DOHH2 (cell line): Measurements from ENCODE around the gene HSD3B7.

Experiments
- H3F3A ChIP-seq: fragments of 200-600 bp; sonication (generic), shearing (Covaris generic); 2 replicates; pipeline ENCODE4 v1.6.0; 2016; ENCODE audit warnings: antibody characterized with exemption, mild to moderate bottlenecking; ENCODE audit not compliant: control insufficient read depth, insufficient read depth
- H3K27ac ChIP-seq: fragments of 200-600 bp; sonication (generic); 2 replicates; pipeline ENCODE4 v1.5.1; 2014; ENCODE audit warnings: low read depth, mild to moderate bottlenecking, low read length, moderate library complexity
- H3K27me3 ChIP-seq: fragments of 200-600 bp; sonication (generic); 2 replicates; pipeline ENCODE4 v1.6.1; 2014; ENCODE audit warnings: mild to moderate bottlenecking, low read length, mixed read lengths; ENCODE audit not compliant: control insufficient read depth
- H3K36me3 ChIP-seq: fragments of 200-600 bp; sonication (generic); 2 replicates; pipeline ENCODE4 v1.6.1; 2014; ENCODE audit warnings: mild to moderate bottlenecking, low read length, moderate library complexity, mixed read lengths; ENCODE audit not compliant: control insufficient read depth
- H3K4me1 ChIP-seq: fragments of 200-600 bp; sonication (generic); 2 replicates; pipeline ENCODE4 v1.6.1; 2014; ENCODE audit warnings: mild to moderate bottlenecking, low read length, mixed read lengths; ENCODE audit not compliant: control insufficient read depth
- H3K4me2 ChIP-seq: fragments of 200-600 bp; sonication (generic); 2 replicates; pipeline ENCODE4 v1.6.0; 2014; ENCODE audit warnings: mild to moderate bottlenecking, low read length, moderate library complexity
- H3K4me3 ChIP-seq: fragments of 200-600 bp; sonication (generic); 2 replicates; pipeline ENCODE4 v1.5.1; 2014; ENCODE audit warnings: mild to moderate bottlenecking, low read length, mixed read lengths
- H3K79me2 ChIP-seq: fragments of 200-600 bp; sonication (generic); 2 replicates; pipeline ENCODE4 v1.6.1; 2014; ENCODE audit warnings: mild to moderate bottlenecking, low read length, mixed read lengths; ENCODE audit not compliant: control insufficient read depth
- H3K9me2 ChIP-seq: fragments of 200-600 bp; sonication (generic); replicated peaks from 2 replicates; pipeline ENCODE4 v1.6.1; 2014; ENCODE audit warnings: mild to moderate bottlenecking, low read length, mixed read lengths; ENCODE audit not compliant: control insufficient read depth
- H3K9me3 ChIP-seq: fragments of 200-600 bp; sonication (generic); 2 replicates; pipeline ENCODE4 v1.6.1; 2014; ENCODE audit warnings: antibody characterized with exemption, low read length, mixed read lengths; ENCODE audit not compliant: control insufficient read depth, insufficient read depth
- H4K20me1 ChIP-seq: fragments of 200-600 bp; sonication (generic); 2 replicates; pipeline ENCODE4 v1.6.0; 2014; ENCODE audit warnings: low read depth, mild to moderate bottlenecking, antibody characterized with exemption, low read length, moderate library complexity; ENCODE audit not compliant: control insufficient read depth, insufficient read depth
- CTCF ChIP-seq: fragments of 200-600 bp; sonication (generic); IDR thresholded peaks from one replicate; pipeline ENCODE4 v1.5.1; 2014; ENCODE audit warnings: antibody characterized with exemption, mild to moderate bottlenecking, low read depth, low read length; ENCODE audit not compliant: poor library complexity, severe bottlenecking
- EZH2phosphoT487 ChIP-seq: fragments of 200-600 bp; sonication (generic); IDR thresholded peaks from 2 replicates; pipeline ENCODE4 v1.6.1; 2017; ENCODE audit warnings: borderline replicate concordance, mild to moderate bottlenecking, antibody characterized with exemption, low read length, moderate library complexity, mixed read lengths

HSD3B7 gene

GRCh38 chr16:31006086-31006385 lies 21.0 kb downstream of the HSD3B7 start:
- no peaks in the 10 kb centered on the region for H3F3A ChIP-seq
- H3K36me3 ChIP-seq: no peaks in the 10 kb centered on the region
- no peaks in the 10 kb centered on the region for H3K9me3 ChIP-seq
- no peaks in the 10 kb centered on the region for H4K20me1 ChIP-seq
- H3K79me2 ChIP-seq: no peaks in the 10 kb centered on the region
- H3K4me3 ChIP-seq: no peak overlapping the region
- H3K27me3 ChIP-seq: peaks cover 7% of the 10 kb centered on the region; the same call in 1 of the 2 replicates
- no peak overlapping the region for H3K4me2 ChIP-seq
- no peaks in the 10 kb centered on the region for H3K9me2 ChIP-seq
- H3K27ac ChIP-seq: no peak overlapping the region
- no peak for TF ChIP-seq CTCF
- no peak for TF ChIP-seq EZH2phosphoT487
- H3K4me1 ChIP-seq: no peaks in the 10 kb centered on the region

DNA sequence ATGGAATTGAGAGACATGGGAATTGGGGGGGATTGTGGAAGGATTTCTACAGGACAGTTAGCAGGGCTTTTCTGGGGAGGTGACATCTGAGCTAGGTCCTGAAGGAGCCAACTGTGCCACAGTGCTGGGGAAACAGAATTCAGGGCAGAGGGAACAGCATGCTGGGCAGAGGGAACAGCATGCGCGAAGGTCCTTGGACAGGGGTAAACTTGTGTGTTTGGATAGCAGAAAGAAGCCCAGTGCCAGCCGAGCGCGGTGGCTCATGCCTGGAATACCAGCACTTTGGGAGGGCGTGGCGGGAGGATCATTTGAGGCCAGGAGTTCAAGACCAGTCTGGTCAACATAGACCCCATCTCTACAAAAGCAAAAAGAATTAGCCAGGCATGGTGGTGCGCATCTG lies 21.6 kb downstream of the HSD3B7 start:
- H3K4me3 ChIP-seq: no peak overlapping the region
- no peaks in the 10 kb centered on the region for H3K4me1 ChIP-seq
- H4K20me1 ChIP-seq: no peaks in the 10 kb centered on the region
- H3K27ac ChIP-seq: no peak overlapping the region
- H3K79me2 ChIP-seq: no peaks in the 10 kb centered on the region
- no peaks in the 10 kb centered on the region for H3K9me2 ChIP-seq
- H3K9me3 ChIP-seq: no peaks in the 10 kb centered on the region
- no peaks in the 10 kb centered on the region for H3K36me3 ChIP-seq
- peaks cover 9% of the 10 kb centered on the region; the same call in 1 of the 2 replicates for H3K27me3 ChIP-seq
- H3F3A ChIP-seq: no peaks in the 10 kb centered on the region
- no peak for TF ChIP-seq CTCF
- no peak for TF ChIP-seq EZH2phosphoT487
- no peak overlapping the region for H3K4me2 ChIP-seq

- Histone ChIP-seq H3K27ac (no peak overlapping the region), H3K9me2 (no peaks in the 10 kb centered on the region), H3F3A (no peaks in the 10 kb centered on the region), H3K79me2 (no peaks in the 10 kb centered on the region), H3K9me3 (no peaks in the 10 kb centered on the region), H3K4me2 (no peak overlapping the region), H3K27me3 (peaks cover 9% of the 10 kb centered on the region; the same call in 1 of the 2 replicates), H3K36me3 (no peaks in the 10 kb centered on the region), H4K20me1 (no peaks in the 10 kb centered on the region), H3K4me1 (no peaks in the 10 kb centered on the region), H3K4me3 (no peak overlapping the region)
- no peak for TF ChIP-seq CTCF
These were observed 22.7 kb downstream of the HSD3B7 start for GRCh38 chr16:31007684-31008083.

DNA sequence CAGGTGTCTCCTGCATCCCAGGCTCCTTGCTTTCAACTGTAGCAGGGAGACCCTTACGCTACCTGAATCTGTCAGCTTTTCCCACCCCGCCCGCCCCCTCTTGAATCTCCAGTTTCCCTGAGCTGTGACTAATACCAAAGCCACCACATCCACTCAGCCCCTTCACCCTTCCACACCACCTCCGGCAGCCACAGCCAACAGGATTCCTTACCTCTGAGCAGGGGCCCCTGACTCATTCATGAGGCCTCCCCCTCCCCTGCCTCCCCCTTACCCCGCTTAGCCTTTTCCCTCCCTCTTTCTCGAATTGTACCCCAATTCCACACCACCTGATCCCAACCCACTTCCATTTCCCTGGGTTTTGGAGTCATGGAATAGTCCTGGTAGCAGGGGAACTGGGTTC lies 23.1 kb downstream of the HSD3B7 start:
- no peaks in the 10 kb centered on the region for H3K36me3 ChIP-seq
- peaks cover 9% of the 10 kb centered on the region; the same call in 1 of the 2 replicates for H3K27me3 ChIP-seq
- TF ChIP-seq EZH2phosphoT487: no peak
- no peak for TF ChIP-seq CTCF
- no peaks in the 10 kb centered on the region for H3K9me2 ChIP-seq
- H3K79me2 ChIP-seq: no peaks in the 10 kb centered on the region
- H3F3A ChIP-seq: no peaks in the 10 kb centered on the region
- H4K20me1 ChIP-seq: no peaks in the 10 kb centered on the region
- H3K9me3 ChIP-seq: no peaks in the 10 kb centered on the region
- no peak overlapping the region for H3K4me2 ChIP-seq
- H3K27ac ChIP-seq: no peak overlapping the region
- H3K4me3 ChIP-seq: no peak overlapping the region
- no peaks in the 10 kb centered on the region for H3K4me1 ChIP-seq
